CD1c-positive myeloid dendritic cell (primary cell): ENCODE measurements around the gene FXYD2.
"Not testable (repeated sequence)": the region's sequence is repeated elsewhere in the genome, so short reads cannot be mapped to it uniquely, and the experiment has no call there.

ENCODE experiments used
- DNase-seq: peaks from one replicate; pipeline ENCODE4 v3.0.0-alpha.2; 2016; ENCODE audit errors: extremely low spot score

Gene FXYD2

GRCh38 chr11:117824571-117825537 lies at the start of gene FXYD2:
Gene FXYD2, minus strand, starts transcription at chr11:117824744. Its CDS starts 66 bp downstream, at chr11:117824678.
- peak; percentile 62 for DNase-seq

GRCh38 chr11:117873828-117874125 lies 49.2 kb upstream of the FXYD2 start:
- no peak for DNase-seq

- DNase-seq = no peak
Observed at GRCh38 chr11:117872975-117873827, 48.7 kb upstream of the FXYD2 start.

- no peak for DNase-seq
Observed at GRCh38 chr11:117872420-117872961, 47.9 kb upstream of the FXYD2 start.

- DNase-seq = no peak
Observed at GRCh38 chr11:117871784-117872183, 47.2 kb upstream of the FXYD2 start.

GRCh38 chr11:117871160-117871559 lies 46.6 kb upstream of the FXYD2 start:
- no peak for DNase-seq

GRCh38 chr11:117870103-117870952 lies 45.8 kb upstream of the FXYD2 start:
- DNase-seq = no peak

GRCh38 chr11:117869604-117870003 lies 45.1 kb upstream of the FXYD2 start:
- DNase-seq = no peak

GRCh38 chr11:117868815-117869561 lies 44.4 kb upstream of the FXYD2 start:
- DNase-seq = no peak

GRCh38 chr11:117868088-117868487 lies 43.5 kb upstream of the FXYD2 start:
- DNase-seq = no peak

- no peak for DNase-seq
Observed at GRCh38 chr11:117866526-117866925, 42.0 kb upstream of the FXYD2 start.

GRCh38 chr11:117865546-117865945 lies 41.0 kb upstream of the FXYD2 start:
- not testable (repeated sequence) for DNase-seq

- no peak for DNase-seq
Observed at GRCh38 chr11:117863383-117863782, 38.8 kb upstream of the FXYD2 start.

GRCh38 chr11:117862753-117863152 lies 38.2 kb upstream of the FXYD2 start:
- no peak for DNase-seq

GRCh38 chr11:117862019-117862725 lies 37.6 kb upstream of the FXYD2 start:
- DNase-seq = no peak

GRCh38 chr11:117861151-117862018 lies 36.8 kb upstream of the FXYD2 start:
- DNase-seq = no peak

- DNase-seq = no peak
Observed at GRCh38 chr11:117860139-117860538, 35.6 kb upstream of the FXYD2 start.

- no peak for DNase-seq
Observed at GRCh38 chr11:117859488-117860112, 35.1 kb upstream of the FXYD2 start.

GRCh38 chr11:117859061-117859460 lies 34.5 kb upstream of the FXYD2 start:
- no peak for DNase-seq
